ENCODE results near the gene UBR1. TPM values are rescaled to one million over a fixed set of nuclear protein-coding genes. Genes with fewer than 3 reads are reported as not detected.
"Not testable (repeated sequence)": the region's sequence is repeated elsewhere in the genome, so short reads cannot be mapped to it uniquely, and the experiment has no call there.

UBR1 gene
- total RNA-seq, 3 donors from 2014 or later = 20.3 to 37.0 (median 26.8) TPM

- no peak overlapping the region for H3K4me3 ChIP-seq
- intact Hi-C loops (cut with DNase I, micrococcal nuclease) = no loop called here
- no peaks in the 10 kb centered on the region for H3K36me3 ChIP-seq (ENCODE audit: low read depth)
- DNase-seq (no peak), ATAC-seq (no peak)
- H3K4me1 ChIP-seq (ENCODE audit: low read depth) = no peaks in the 10 kb centered on the region
- no peak for TF ChIP-seq CTCF (IDR thresholded peaks at IDR 0.05)
- no peaks in the 10 kb centered on the region for H3K9me3 ChIP-seq
Measured at GRCh38 chr15:42914728-42915497, 190.9 kb downstream of the UBR1 start.

GRCh38 chr15:42911058-42911592, 194.7 kb downstream of the UBR1 start:
- H3K9me3 ChIP-seq = no peaks in the 10 kb centered on the region
- DNase-seq (no peak), ATAC-seq (no peak)
- no peak overlapping the region for H3K4me3 ChIP-seq
- no peak for TF ChIP-seq CTCF (IDR thresholded peaks at IDR 0.05)
- no peaks in the 10 kb centered on the region for H3K4me1 ChIP-seq (ENCODE audit: low read depth)
- no peaks in the 10 kb centered on the region for H3K36me3 ChIP-seq (ENCODE audit: low read depth)
- intact Hi-C loops (cut with DNase I, micrococcal nuclease) = no loop called here

GRCh38 chr15:42908538-42908937, 197.3 kb downstream of the UBR1 start:
- H3K4me1 ChIP-seq (ENCODE audit: low read depth) = peaks cover under 1% of the 10 kb centered on the region
- no peaks in the 10 kb centered on the region for H3K9me3 ChIP-seq
- no peak for ATAC-seq
- intact Hi-C loops (cut with DNase I, micrococcal nuclease) = no loop called here
- no peak overlapping the region for H3K4me3 ChIP-seq
- no peak for DNase-seq
- H3K36me3 ChIP-seq (ENCODE audit: low read depth) = no peaks in the 10 kb centered on the region
- TF ChIP-seq CTCF (IDR thresholded peaks at IDR 0.05) = no peak

- no peak for ATAC-seq
- Histone ChIP-seq H3K36me3 (ENCODE audit: low read depth) (no peaks in the 10 kb centered on the region), H3K9me3 (no peaks in the 10 kb centered on the region), H3K4me1 (ENCODE audit: low read depth) (peaks cover 4% of the 10 kb centered on the region), H3K4me3 (no peak overlapping the region)
- intact Hi-C loops (cut with DNase I, micrococcal nuclease) = no loop called here
- no peak for TF ChIP-seq CTCF (IDR thresholded peaks at IDR 0.05)
- no peak for DNase-seq
Measured at GRCh38 chr15:42903388-42904324, 202.2 kb downstream of the UBR1 start.

GRCh38 chr15:42893911-42894310, 211.9 kb downstream of the UBR1 start:
- H3K4me1 ChIP-seq (ENCODE audit: low read depth); H3K9me3 ChIP-seq; H3K4me3 ChIP-seq; intact Hi-C loops (cut with DNase I, micrococcal nuclease); H3K36me3 ChIP-seq (ENCODE audit: low read depth); DNase-seq; ATAC-seq: not testable (repeated sequence)

Other genes starting within 250 kb of the UBR1 start
- 10 to 100 TPM in 2 of 3 donors, 1 to 10 TPM in 1; 9.7 to 27.6 (median 11.4) TPM for gene TTBK2, start 185.3 kb downstream of the UBR1 start, total RNA-seq
- gene TMEM62, start 27.5 kb upstream of the UBR1 start, total RNA-seq = 10 to 100 TPM; 26.8 to 43.7 (median 34.9) TPM
- 10 to 100 TPM; 45.5 to 75.2 (median 54.6) TPM for gene CCNDBP1, start 79.4 kb upstream of the UBR1 start, total RNA-seq
- not detected for gene EPB42, start 115.0 kb upstream of the UBR1 start, total RNA-seq
- not detected for gene TGM5, start 160.9 kb upstream of the UBR1 start, total RNA-seq
- not detected for gene TGM7, start 196.2 kb upstream of the UBR1 start, total RNA-seq
- 1 to 10 TPM; 5.0 to 5.4 (median 5.3) TPM for gene LCMT2, start 224.5 kb upstream of the UBR1 start, total RNA-seq

Data from mucosa of descending colon (tissue), 3 donors.